GM18867 (cell line): Measurements from ENCODE around the gene YKT6.
"Not testable (repeated sequence)": the region's sequence is repeated elsewhere in the genome, so short reads cannot be mapped to it uniquely, and the experiment has no call there.

Experiments used
- ATAC-seq: cut with Tn5 transposase; IDR thresholded peaks from one replicate; pipeline ENCODE4 v1.9.1; 2021; ENCODE audit warnings: mild to moderate bottlenecking, moderate library complexity; ENCODE audit not compliant: unreplicated experiment

Gene YKT6

DNA sequence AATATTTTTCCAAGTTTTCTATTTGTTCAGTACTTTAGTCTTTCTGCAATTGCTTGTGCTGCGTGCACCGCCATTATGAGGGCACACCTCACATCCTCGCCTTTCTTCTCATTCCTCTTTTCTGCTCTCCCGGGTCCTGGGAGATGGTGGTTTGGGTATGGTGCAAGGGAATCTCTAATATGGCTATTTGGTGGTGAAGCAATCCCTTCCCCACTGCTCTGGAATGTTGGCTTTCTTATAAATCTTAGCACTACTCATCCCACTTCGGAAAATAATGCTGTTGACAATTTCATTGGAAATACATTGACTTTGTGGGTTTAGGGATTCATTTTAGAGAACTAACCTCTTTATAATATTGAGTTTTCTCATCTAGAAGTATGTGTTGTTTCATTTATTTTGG lies 9.6 kb upstream of the YKT6 start:
- no peak for ATAC-seq

DNA sequence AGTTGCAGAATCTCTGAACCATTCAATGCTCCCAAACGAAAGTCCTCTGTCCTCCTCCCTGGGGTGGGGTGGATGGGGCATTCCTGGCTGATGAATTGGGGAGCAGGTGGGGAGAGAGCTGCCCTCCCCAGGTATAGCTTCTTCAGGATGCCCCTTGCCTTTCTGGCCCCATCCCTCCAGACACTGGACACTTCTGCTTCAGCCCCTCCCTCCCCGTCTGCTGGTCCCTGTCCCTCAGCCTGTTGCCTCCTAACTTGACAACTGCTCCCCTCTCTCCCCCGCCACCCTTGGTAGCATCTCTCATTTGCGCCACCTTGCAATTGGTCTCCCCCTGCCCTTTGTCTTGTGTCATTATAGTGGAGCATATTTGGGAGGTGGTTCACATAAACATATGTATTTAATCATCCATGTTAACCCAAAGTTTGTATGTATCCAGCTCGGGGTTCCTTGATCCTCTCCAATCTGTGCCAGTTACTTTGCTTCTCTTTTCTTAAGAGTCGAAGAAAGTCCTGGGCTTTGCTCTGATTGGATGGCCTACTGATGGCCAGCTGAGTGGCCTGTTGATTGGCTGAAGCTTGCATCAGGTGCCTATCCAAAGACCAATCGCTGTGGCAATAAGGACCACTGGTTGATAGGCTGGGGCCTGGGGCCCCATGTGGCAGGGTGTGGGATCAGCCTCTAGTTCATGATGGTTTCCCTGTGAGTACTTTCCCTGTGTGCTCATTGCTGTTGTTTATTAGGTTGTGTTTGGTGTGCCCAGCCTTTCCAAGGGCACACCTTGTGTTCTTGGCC lies 7.6 kb upstream of the YKT6 start:
- ATAC-seq: no peak

GRCh38 chr7:44194069-44194468 lies 6.7 kb upstream of the YKT6 start:
- no peak for ATAC-seq

GRCh38 chr7:44194562-44195145 lies 6.1 kb upstream of the YKT6 start:
- ATAC-seq: no peak

DNA sequence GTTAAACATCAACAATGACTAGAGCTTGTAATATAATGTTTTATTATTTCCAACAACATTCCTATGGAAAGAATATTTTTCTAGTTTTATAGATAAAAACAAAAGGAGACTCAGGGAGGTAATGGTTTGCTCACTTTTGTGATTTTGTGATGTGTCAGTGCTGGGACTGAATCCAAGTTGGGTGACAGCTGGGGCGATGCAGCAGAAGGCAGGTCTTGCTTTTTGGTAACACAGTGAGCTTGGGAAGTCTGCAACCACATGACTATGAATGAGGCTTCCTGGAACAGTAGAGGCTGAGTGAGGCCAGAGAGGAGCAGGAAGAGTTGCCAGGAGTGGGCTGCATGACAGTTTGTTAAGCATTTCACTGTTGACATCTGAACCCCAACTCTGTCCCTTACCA lies 4.9 kb upstream of the YKT6 start:
- no peak for ATAC-seq

- no peak for ATAC-seq
Measured at GRCh38 chr7:44196450-44196872, 4.3 kb upstream of the YKT6 start.

DNA sequence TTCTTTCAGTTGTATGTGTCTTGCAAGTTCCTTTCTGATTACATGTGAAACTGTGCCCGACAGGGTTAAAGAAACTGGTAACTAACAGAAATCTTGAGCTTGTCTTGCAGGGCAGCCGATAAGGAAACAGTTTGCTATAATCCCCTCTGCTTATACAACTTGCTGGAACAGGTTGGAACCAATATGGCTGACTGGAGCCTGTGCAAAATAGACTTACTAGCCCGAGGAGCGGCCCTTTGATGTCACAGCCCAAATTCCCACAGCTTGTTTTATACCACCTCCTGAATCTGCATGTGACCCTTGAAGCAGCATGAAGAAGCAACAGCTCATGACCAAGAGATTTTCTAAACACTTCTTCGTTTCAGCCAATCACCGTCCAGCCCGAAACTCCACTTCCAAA lies 3.3 kb upstream of the YKT6 start:
- ATAC-seq: no peak

DNA sequence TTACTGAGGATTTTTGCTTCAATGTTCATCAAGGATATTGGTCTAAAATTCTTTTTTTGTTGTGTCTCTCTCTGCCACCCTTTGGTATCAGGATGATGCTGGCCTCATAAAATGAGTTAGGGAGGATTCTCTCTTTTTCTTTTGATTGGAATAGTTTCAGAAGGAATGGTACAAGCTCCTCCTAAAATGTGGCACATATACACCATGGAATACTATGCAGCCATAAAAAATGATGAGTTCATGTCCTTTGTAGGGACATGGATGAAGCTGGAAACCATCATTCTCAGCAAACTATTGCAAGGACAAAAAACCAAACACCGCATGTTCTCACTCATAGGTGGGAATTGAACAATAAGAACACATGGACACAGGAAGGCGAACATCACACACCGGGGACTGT lies 615 bp upstream of the YKT6 start:
- ATAC-seq: not testable (repeated sequence)

GRCh38 chr7:44201813-44202212 lies 1.0 kb downstream of the YKT6 start:
- ATAC-seq: no peak

- ATAC-seq: no peak
Measured at GRCh38 chr7:44206008-44206407, 5.2 kb downstream of the YKT6 start.

- no peak for ATAC-seq
Measured at GRCh38 chr7:44208085-44208484, 7.3 kb downstream of the YKT6 start.

DNA sequence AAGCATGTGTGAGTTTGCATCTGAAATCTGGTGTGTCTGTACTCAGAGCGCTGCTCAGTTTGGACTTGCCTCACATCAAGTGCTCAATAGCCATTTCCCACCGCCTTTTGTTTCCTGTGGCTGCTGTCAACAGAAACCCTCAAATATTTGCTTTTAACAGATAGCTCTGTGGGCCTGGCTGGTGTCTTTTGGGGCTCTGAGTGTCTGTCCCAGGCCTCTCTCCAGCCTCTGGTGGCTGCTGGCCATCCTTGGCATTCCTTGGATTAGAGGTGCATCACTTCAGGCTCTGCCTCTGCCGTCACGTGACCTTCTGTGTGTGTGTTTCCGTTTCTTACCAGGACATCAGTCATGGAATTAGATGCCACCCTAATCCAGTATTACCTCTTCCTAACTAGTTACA lies 9.3 kb downstream of the YKT6 start:
- ATAC-seq: no peak

GRCh38 chr7:44211126-44211675 lies 10.4 kb downstream of the YKT6 start:
- no peak for ATAC-seq

DNA sequence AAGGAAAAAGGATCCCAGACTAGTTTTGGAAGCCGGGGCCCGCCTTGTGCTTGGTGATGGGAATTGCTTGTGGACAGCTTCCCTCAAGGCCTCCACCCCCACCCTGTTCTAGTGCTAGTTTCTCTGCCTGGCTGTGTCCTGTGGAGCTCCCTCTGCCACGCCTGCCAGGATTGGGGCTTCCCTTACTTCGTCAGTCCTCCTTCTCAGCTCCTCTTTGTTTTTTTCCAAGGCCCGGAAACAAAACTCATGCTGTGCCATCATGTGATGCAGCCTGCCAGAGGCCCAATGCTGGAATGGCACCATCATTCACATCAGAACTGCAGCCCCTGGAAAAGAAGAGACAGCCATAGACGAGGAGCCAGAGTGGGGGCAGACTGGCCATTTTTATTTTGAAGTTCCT lies 11.2 kb downstream of the YKT6 start:
- ATAC-seq: no peak

DNA sequence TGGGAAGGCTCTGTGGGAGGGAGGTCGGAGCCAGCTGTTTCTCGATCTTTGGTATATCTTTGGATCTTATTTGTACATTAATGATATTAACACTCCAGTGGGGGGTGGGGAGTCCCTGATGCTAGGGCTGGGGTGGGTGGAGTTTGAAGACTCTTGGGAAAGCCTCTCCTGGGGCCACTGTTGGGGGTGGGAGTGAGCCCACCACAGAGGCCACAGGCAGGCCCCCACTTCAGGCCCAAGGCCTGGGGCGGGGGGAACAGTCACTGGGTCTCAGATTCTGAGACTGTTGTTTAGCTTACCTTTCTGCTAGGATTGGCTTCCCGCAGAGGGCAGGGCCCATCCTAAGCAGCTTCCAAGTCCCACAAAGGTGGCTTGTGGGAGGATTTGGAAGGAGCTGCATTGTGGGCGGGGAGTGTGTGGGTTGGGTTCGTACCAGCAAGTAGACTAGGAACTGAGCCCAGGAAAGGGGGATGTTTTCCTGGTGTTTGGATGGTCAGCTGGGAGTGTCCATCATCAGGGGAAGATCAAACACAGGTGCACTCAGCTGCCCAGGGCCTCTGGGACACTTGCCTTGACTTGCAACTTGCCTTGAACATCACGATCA lies 11.9 kb downstream of the YKT6 start:
- no peak for ATAC-seq

GRCh38 chr7:44213206-44213876 lies 12.6 kb downstream of the YKT6 start:
- ATAC-seq: no peak

- ATAC-seq: no peak
Measured at GRCh38 chr7:44213877-44214388, 13.2 kb downstream of the YKT6 start.

DNA sequence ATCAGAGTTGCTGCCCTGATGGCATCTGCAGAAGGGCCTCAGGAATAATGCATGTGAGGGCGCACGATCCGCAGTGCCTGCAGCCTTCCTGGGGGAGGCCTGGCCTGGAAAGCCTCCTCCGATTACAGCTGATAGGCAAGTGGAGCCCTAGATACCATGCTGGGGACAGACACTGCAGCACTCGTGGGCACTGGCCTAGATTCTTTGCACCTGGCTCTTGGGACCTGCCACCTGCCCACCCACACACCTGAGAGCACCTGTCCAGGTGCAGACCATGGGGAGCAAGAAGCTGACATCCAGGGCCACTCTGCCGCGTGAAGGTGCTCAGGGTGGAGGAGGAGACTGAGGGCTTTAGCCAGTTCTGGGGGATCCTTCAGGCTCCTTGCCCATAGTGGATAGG lies 14.8 kb downstream of the YKT6 start:
- no peak for ATAC-seq

- no peak for ATAC-seq
Measured at GRCh38 chr7:44216019-44216418, 15.2 kb downstream of the YKT6 start.

DNA sequence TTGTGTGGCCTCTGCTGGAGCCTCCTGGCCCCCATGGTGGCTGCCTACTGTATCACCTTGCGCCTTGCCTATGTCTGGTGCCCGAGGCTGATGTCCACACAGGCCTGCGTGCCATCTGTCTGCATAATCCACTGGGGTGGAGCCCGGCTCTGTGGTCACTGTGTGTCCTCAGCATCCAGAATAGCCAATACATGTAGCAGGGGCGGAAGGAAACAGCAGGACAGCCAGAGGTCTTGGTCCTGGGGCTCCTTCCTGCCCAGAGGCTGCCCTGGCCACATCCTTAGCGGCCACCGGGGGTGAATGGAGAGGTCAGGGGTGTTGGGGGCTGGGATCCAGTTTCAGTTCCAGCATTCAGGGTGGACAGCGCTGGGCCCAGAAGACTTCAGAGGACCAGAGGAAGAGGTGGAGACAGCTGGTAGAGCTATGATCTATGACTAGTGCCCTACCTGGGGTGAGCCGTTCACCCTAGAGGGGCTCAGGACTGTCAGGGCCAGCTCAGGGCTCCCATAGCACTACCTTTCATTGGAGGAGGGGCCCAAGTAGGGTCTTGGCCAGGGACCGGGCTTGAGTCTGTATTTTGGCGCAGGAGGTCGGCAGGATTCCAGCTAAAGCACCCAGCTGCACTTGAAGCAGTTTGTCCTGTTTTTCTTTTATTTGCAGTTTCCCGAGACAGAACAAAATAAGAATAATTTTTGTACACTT lies 15.9 kb downstream of the YKT6 start:
- no peak for ATAC-seq
